ENCODE measurements around the gene KHK.

The KHK gene

DNA sequence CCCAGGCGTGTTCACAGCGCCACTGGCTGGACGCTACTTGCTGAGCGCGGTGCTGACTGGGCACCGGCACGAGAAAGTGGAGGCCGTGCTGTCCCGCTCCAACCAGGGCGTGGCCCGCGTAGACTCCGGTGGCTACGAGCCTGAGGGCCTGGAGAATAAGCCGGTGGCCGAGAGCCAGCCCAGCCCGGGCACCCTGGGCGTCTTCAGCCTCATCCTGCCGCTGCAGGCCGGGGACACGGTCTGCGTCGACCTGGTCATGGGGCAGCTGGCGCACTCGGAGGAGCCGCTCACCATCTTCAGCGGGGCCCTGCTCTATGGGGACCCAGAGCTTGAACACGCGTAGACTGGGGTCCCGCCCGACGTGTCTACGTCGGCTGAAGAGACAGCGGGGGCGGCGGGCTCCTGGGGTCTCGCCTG lies 891 bp upstream of the KHK start:
- peak; percentile 54 for DNase-seq
- TF ChIP-seq, protein P1, sequence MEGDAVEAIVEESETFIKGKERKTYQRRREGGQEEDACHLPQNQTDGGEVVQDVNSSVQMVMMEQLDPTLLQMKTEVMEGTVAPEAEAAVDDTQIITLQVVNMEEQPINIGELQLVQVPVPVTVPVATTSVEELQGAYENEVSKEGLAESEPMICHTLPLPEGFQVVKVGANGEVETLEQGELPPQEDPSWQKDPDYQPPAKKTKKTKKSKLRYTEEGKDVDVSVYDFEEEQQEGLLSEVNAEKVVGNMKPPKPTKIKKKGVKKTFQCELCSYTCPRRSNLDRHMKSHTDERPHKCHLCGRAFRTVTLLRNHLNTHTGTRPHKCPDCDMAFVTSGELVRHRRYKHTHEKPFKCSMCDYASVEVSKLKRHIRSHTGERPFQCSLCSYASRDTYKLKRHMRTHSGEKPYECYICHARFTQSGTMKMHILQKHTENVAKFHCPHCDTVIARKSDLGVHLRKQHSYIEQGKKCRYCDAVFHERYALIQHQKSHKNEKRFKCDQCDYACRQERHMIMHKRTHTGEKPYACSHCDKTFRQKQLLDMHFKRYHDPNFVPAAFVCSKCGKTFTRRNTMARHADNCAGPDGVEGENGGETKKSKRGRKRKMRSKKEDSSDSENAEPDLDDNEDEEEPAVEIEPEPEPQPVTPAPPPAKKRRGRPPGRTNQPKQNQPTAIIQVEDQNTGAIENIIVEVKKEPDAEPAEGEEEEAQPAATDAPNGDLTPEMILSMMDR (IDR thresholded peaks at IDR 0.05), result no peak
- Mint-ChIP-seq H3K27me3 (ENCODE audit: low read depth, poor library complexity) (peaks cover 29% of the 10 kb centered on the region), H3K4me3 (peak overlapping the region; percentile 62), H3K9me3 (no peaks in the 10 kb centered on the region), H3K36me3 (ENCODE audit: low read depth) (no peaks in the 10 kb centered on the region), H3K4me1 (peaks cover 36% of the 10 kb centered on the region), H3K27ac (no peak overlapping the region)

DNA sequence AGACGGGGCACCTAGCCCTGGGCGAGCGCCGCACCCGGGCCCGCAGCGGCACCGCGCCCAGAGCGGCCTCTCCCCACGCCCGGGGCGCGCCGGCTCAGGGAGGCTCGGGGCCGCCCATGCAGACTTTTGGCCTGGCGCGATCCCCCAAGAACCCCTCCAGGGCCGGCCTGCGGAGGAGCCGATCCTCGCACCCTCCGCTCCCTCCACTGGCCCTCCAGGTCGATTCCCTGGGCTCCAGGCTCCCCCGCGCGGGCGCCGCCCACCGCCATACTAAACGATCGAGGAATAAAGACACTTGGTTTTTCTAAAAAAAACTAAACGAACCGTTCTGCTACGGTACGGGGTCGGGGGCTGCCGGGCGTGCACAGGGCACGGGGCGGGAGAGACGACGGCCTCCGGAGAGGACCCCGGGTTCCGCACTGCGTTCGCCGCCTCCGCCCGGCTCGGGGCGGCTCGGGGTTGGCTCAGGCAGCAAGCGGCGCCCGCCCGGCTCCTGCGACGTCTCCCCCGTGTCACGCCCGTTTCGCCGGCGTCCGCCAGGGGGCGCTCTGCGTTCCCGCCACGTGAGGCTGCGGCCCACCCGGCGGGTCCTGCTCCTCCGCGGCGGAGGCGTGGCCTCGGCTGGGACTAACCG lies 365 bp upstream of the KHK start:
- Mint-ChIP-seq H3K27me3 (ENCODE audit: low read depth, poor library complexity) (peaks cover 33% of the 10 kb centered on the region), H3K36me3 (ENCODE audit: low read depth) (no peaks in the 10 kb centered on the region), H3K4me1 (peaks cover 31% of the 10 kb centered on the region), H3K9me3 (no peaks in the 10 kb centered on the region), H3K27ac (no peak overlapping the region), H3K4me3 (peak overlapping the region; percentile 81)
- TF ChIP-seq, protein P1 (IDR thresholded peaks at IDR 0.05), result peak; percentile 73
- peak; percentile 98 for DNase-seq

DNA sequence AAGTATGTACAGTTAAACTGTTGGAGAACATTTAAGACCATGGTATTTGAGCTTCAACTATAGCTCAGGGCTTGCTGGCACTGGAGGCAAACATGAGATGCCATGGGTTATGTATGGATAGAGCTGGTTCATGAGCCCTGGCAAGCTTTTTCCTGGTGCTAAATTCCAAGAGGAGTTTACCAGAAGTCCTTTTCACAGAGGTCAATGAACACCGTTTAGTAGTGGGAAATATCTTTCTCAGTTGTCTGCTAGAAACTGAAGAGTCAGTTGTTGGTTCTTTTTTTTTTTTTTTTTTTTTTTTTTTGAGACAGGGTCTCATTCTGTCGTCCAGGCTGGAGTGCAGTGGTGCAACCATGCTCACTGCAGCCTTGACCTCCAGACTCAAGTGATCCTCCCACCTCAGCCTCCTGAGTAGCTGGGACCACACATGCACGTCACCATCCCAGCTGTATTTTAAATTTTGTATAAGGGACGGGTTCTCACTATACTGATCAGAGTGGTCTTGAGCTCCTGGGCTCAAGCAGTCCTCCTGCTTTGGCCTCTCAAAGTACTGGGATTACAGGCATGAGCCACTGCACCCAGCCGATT lies 1.3 kb downstream of the KHK start:
- H3K9me3 Mint-ChIP-seq, result no peaks in the 10 kb centered on the region
- TF ChIP-seq, protein P1 (IDR thresholded peaks at IDR 0.05), result no peak
- H3K4me1 Mint-ChIP-seq, result peaks cover 39% of the 10 kb centered on the region
- H3K27me3 Mint-ChIP-seq (ENCODE audit: low read depth, poor library complexity), result peaks cover 36% of the 10 kb centered on the region
- no peak for DNase-seq
- H3K36me3 Mint-ChIP-seq (ENCODE audit: low read depth), result no peaks in the 10 kb centered on the region
- H3K4me3 Mint-ChIP-seq, result peak overlapping the region; percentile 46
- H3K27ac Mint-ChIP-seq, result no peak overlapping the region

DNA sequence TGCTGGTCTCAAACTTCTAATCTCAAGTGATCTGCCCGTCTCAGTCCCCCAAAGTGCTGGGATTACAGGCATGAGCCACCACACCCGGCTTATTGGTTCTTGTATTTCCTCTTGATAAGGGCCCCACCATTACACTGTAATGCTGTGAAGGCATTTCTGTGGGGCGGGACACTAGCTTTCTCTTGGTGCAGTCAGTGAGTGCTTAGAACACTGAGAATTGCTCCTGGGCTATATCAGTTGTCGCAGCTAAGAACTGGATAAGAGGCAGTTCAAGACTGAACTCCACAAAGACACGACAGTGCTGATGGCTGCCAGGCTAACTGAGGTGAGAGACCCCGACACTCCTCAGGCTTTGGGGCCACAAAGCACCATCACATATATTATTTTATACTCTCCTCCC lies 2.1 kb downstream of the KHK start:
- Mint-ChIP-seq H3K4me1 (peaks cover 36% of the 10 kb centered on the region), H3K36me3 (ENCODE audit: low read depth) (no peaks in the 10 kb centered on the region), H3K27me3 (ENCODE audit: low read depth, poor library complexity) (peaks cover 36% of the 10 kb centered on the region), H3K9me3 (no peaks in the 10 kb centered on the region), H3K4me3 (peak overlapping the region; percentile 8), H3K27ac (no peak overlapping the region)
- no peak for DNase-seq
- TF ChIP-seq, protein P1 (IDR thresholded peaks at IDR 0.05), result no peak

DNA sequence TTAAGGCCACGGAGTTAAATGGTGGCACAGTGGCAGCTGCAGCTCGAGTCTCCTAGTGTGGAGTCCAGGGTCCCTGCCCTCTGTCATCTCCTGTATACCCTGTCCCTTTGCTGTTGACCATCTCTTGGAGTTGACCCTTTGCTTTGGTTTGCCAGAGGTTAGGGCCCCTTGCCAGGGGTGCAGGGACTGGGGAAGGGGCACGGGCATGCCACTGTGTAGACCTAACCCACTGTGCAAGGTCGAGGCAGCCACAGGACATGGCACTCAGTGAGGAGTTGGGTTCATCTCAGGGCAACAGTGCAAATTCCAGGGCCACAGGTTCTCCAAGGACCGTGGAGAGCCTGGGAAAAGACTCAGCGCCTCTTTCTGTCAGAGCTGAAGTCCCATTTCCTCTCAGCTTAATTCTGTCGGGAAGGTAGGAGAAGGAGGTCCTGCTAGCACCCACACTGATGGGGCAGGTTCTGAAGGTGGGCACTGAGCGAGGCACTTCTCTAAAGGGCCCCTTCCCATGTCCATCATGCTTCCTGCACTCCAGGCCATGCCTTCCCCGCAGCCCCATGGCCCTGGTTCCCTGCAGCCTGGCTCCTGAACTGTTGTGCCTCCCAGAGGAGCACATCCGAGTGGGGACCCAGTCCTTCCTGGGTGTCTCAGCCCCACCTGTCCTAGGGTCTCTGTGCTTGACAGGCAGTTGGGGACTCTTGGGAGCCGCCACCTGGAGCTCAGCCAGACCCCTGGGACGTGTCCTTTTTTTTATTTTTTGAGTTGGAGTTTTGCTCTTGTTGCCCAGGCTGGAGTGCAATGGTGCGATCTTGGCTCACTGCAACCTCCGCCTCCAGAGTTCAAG lies 2.8 kb downstream of the KHK start:
- TF ChIP-seq, protein P1 (IDR thresholded peaks at IDR 0.05), result no peak
- Mint-ChIP-seq H3K9me3 (no peaks in the 10 kb centered on the region), H3K36me3 (ENCODE audit: low read depth) (no peaks in the 10 kb centered on the region), H3K4me1 (peaks cover 32% of the 10 kb centered on the region), H3K27me3 (ENCODE audit: low read depth, poor library complexity) (peaks cover 37% of the 10 kb centered on the region), H3K4me3 (no peak overlapping the region), H3K27ac (no peak overlapping the region)
- DNase-seq, result no peak

All from nephron progenitor cell (in vitro differentiated cells).